RWPE2 (cell line): ENCODE results near the gene DEFB132.

Experiments used
- ATAC-seq: fragments of 200-7000 bp; cut with Tn5 transposase; 3 replicates; pipeline ENCODE4 v1.9.1; 2021; ENCODE audit warnings: low read depth
- DNase-seq: peaks from one replicate; pipeline ENCODE4 v3.0.0-alpha.2; 2020; ENCODE audit warnings: low spot score
- H3K27ac ChIP-seq: fragments of 450-650 bp; 2 replicates; pipeline ENCODE4 v1.5.1; 2017; ENCODE audit warnings: mild to moderate bottlenecking; ENCODE audit not compliant: poor library complexity, severe bottlenecking
- H3K27me3 ChIP-seq: fragments of 250-450 bp; sonication (Bioruptor Pico); 2 replicates; pipeline ENCODE4 v1.5.1; 2021; ENCODE audit warnings: mild to moderate bottlenecking, moderate library complexity; ENCODE audit not compliant: insufficient read depth, poor library complexity, severe bottlenecking
- H3K36me3 ChIP-seq: fragments of 250-450 bp; sonication (Bioruptor Pico); 2 replicates; pipeline ENCODE4 v1.5.1; 2020; ENCODE audit warnings: low read depth, mild to moderate bottlenecking, moderate library complexity
- H3K4me1 ChIP-seq: fragments of 250-450 bp; sonication (Bioruptor Pico); 2 replicates; pipeline ENCODE4 v1.5.1; 2021; ENCODE audit warnings: mild to moderate bottlenecking, moderate library complexity; ENCODE audit not compliant: insufficient read depth, poor library complexity, severe bottlenecking
- H3K4me3 ChIP-seq: fragments of 250-450 bp; sonication (Bioruptor Pico); 2 replicates; pipeline ENCODE4 v1.5.1; 2021; ENCODE audit warnings: mild to moderate bottlenecking, moderate library complexity; ENCODE audit not compliant: severe bottlenecking
- H3K9me3 ChIP-seq: fragments of 250-450 bp; sonication (Bioruptor Pico); 2 replicates; pipeline ENCODE4 v1.5.1; 2021; ENCODE audit warnings: mild to moderate bottlenecking, moderate library complexity; ENCODE audit not compliant: severe bottlenecking
- TF ChIP-seq, protein P1 (sequence below): fragments of 450-650 bp; IDR thresholded peaks from one replicate; pipeline ENCODE4 v1.5.1; 2017; ENCODE audit warnings: mild to moderate bottlenecking, moderate library complexity; ENCODE audit not compliant: poor library complexity, severe bottlenecking

DEFB132 gene

GRCh38 chr20:309306-309840, 51.8 kb downstream of the DEFB132 start:
- H3K36me3 ChIP-seq, result no peaks in the 10 kb centered on the region
- H3K4me3 ChIP-seq, result no peak overlapping the region
- no peaks in the 10 kb centered on the region for H3K27me3 ChIP-seq
- DNase-seq (no peak), ATAC-seq (no peak)
- TF ChIP-seq, protein P1, sequence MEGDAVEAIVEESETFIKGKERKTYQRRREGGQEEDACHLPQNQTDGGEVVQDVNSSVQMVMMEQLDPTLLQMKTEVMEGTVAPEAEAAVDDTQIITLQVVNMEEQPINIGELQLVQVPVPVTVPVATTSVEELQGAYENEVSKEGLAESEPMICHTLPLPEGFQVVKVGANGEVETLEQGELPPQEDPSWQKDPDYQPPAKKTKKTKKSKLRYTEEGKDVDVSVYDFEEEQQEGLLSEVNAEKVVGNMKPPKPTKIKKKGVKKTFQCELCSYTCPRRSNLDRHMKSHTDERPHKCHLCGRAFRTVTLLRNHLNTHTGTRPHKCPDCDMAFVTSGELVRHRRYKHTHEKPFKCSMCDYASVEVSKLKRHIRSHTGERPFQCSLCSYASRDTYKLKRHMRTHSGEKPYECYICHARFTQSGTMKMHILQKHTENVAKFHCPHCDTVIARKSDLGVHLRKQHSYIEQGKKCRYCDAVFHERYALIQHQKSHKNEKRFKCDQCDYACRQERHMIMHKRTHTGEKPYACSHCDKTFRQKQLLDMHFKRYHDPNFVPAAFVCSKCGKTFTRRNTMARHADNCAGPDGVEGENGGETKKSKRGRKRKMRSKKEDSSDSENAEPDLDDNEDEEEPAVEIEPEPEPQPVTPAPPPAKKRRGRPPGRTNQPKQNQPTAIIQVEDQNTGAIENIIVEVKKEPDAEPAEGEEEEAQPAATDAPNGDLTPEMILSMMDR, result no peak
- peaks cover 27% of the 10 kb centered on the region for H3K4me1 ChIP-seq
- peak overlapping the region; percentile 72 for H3K27ac ChIP-seq
- H3K9me3 ChIP-seq, result no peaks in the 10 kb centered on the region

DNA sequence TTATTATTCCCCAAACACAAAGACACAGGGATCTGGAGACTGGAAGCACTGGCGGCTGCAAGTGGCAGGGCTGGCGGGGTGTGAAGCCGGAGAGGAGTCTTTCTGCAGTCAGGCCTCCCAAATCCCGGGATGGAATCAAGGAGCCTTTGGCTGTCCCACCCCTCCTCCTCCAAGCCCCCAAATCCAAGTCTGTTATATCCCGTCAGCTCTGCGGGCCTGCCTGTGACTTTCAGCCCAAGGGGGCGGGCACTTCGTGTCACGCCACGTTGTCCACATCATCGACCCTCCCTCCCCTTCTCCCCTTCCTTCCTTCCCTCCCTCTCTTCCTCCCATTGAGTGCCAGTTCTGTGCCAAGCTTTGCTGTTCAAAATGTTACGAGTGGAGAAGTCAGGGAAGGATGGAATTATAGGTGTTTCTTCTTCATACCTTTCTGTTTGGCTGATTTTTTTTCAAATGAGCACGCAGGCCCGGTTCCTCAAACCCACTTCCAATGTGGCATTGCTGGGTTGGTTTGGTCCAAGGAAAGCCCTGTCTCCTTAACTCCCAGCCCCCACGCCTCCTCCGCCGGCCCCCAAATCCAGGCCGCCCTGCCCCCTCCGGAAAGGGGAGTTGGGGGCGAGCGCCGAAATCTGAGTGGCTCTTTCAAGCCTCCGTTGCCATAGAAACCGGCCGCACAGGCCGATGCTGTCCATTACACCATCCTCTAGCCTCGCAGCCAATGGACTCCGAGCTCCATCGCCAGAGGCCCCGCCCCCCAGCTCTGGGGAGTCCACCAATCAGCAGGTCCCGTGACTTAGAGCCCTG, 52.5 kb downstream of the DEFB132 start:
- H3K36me3 ChIP-seq, result no peaks in the 10 kb centered on the region
- ATAC-seq, result peak; percentile 86
- peak overlapping the region; percentile 72 for H3K27ac ChIP-seq
- no peaks in the 10 kb centered on the region for H3K9me3 ChIP-seq
- H3K4me3 ChIP-seq, result peak overlapping the region; percentile 21
- DNase-seq, result peak; percentile 96
- TF ChIP-seq, protein P1, result no peak
- H3K27me3 ChIP-seq, result no peaks in the 10 kb centered on the region
- H3K4me1 ChIP-seq, result peaks cover 29% of the 10 kb centered on the region

- Histone ChIP-seq H3K27me3 (no peaks in the 10 kb centered on the region), H3K36me3 (no peaks in the 10 kb centered on the region), H3K27ac (peak overlapping the region; percentile 72), H3K9me3 (no peaks in the 10 kb centered on the region), H3K4me3 (no peak overlapping the region), H3K4me1 (peaks cover 29% of the 10 kb centered on the region)
- ATAC-seq, result no peak
- DNase-seq, result no peak
- TF ChIP-seq, protein P1, result no peak
Observed at GRCh38 chr20:310645-311044, 53.1 kb downstream of the DEFB132 start.
